ENCODE data around the gene ITPRID2. TPM values are rescaled to one million over a fixed set of nuclear protein-coding genes. Genes with fewer than 3 reads are reported as not detected.
"Not testable (repeated sequence)": the region's sequence is repeated elsewhere in the genome, so short reads cannot be mapped to it uniquely, and the experiment has no call there.

ITPRID2 gene
- total RNA-seq, 1 donor from 2014 or later = 119 TPM

DNA sequence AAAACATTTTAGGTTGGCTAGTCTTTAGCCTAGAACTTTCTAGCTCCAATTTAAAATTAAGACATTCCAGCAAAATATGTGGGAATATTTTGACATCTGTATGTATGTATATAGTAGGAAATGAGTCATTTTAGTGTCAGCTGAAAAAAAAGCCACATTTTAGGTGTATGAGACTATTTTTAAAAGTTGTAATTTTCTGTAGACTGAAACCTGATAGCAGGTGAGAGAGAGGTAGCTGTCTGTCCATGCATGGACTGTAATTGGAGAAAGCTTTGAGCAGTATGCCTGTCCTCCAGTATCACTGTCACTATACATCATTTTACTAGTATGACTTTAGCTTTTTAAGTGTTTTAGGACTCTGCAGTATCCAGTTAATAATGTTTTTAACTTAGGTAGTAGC is 68.0 kb downstream of the ITPRID2 start:
- no peak for DNase-seq (ENCODE audit: low spot score)

DNA sequence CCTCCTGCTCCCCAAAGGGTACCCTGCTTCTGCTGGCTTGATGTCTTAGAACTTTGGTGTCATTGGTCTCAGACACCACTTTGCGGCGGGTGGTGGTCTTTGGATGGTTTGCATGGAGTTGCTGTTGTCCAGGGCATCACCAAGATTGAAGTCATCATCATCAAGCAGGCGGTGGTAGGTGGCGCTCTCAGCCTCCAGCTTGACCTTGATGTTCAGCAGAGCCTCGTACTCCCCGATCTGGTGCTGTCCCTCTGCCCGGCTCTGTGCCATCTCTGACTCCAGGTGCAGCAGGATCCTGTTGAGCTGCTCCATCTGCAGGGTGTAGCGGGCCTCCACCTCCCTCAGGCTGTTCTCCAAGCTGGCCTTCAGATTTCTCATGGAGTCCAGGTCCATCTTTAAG is 69.6 kb downstream of the ITPRID2 start:
- DNase-seq (ENCODE audit: low spot score) = not testable (repeated sequence)

DNA sequence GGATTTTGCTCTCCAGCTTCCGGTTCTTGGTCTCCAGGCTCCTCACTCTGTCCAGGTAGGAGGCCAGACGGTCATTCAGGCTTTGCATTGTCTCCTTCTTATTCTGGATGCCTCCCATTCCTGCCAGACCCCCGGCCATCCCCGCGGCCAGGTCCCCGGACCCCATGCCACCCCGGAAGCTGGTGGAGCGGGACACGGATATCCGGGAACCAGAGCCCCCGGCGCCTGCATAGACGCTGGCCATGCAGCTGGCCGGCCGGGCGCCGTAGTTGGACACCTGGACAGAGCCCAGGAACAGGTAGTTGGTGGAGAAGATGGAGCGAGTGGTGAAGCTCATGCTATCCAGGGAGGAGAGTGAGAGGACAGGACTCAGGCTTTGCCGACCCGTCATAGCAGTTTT is 70.6 kb downstream of the ITPRID2 start:
- DNase-seq (ENCODE audit: low spot score) = no peak

DNA sequence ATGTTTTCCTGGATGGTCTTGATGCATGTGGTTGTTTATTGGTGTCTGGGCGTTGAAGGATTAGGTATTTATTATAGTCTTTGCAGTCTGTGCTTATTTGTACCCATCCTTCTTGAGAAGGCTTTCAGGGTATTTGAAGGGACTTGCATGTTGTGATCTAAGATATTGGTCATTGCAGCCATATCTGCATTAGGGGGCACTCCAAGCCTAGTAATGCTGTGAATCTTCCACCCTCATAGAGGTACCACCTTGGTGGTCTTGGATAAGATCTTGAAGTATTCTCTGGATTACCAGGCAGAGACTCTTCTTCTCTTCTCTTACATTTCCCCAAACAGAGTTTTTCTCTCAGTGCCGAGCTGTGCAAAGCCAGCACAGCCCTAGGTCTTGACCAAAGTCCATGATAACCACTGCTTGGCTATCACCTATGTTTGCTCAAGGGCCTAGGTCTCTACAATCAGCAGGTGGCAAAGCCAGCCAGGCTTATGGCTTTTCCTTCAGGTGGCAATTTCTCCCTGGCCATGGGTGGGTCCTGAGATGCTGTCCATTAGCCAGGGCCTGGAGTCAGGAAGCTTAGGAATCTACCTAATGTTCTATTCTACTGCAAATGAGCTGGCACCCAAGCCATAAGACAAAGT is 78.7 kb downstream of the ITPRID2 start:
- no peak for DNase-seq (ENCODE audit: low spot score)

DNA sequence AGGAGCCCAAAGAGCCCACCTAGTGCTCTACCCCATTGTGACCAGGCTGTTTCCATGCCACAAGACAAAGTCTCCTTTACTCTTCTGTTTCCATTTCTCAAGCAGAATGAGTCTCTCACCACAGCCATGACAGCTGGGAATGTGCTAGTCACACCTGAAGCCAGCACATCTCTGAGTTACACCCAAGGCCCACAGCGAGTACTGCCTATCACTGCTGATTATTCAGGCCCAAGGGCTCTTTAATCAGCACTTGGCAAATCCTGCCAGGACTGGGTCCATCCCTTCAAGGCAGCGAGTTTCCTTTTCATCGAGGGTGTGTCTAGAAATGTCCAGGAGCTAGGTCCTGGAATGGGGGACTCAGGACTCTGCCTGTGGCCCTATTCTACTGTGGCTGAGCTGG is 79.5 kb downstream of the ITPRID2 start:
- DNase-seq (ENCODE audit: low spot score) = no peak

DNA sequence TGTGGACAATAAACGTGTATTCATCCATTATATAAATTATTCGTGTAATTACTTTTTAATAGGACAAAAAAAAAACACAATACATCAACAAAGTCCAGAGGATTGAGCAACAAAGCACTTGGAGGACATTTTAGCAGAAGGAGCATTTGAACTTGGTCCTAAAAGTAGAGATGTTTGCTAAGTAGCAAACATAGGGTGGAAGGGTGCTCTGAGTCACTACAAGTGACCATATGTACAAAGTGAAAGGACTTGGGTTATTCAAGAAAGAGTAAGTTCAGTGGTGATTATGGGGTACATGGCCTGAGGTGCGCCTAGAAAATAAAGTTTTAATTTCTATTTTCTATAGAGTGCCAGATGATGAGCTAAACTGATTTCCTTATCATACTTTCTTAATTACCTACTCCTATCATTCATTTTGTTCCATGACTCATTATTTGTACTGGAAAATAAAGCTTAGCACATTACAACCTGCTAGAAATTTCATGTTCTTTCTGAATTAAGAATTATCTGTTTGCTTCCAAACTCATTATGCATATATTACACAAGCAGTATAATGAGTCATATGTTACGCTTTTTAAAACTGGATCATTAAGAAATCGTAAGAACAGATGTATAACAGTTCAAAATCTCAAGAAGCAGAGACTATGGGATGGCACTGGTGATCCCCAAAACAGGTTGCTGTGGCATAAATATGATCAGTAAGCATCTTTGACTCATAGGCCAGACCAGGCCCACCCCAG is 81.1 kb downstream of the ITPRID2 start:
- DNase-seq (ENCODE audit: low spot score) = no peak

DNA sequence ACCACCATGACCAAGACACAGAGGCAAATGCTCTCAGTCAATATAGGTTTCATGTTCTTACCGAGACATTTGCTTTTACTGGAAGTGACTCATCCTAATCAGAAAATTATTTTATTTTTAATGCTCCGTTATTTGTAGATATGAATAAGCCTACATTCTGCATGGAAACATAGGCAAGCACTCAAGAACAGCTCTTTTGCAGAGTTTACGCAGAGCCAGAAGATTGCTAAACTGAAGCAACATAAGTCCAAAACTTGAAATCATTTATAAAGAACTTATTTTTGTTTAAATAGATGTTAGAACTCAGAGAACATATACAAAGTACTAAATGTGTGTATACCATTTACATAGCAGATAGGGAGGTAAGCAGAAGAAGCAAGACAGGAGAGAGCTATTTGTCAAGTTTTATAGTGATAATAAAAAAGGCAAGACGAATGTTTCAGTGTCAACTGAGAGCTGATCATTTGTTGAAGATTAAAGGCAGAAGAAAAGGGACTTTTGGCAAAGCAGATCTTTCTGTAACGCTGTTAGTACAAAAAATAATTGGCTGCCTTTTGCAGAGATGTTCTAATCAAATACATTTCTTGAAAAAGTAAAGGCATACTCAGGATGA is 81.7 kb downstream of the ITPRID2 start:
- no peak for DNase-seq (ENCODE audit: low spot score)

DNA sequence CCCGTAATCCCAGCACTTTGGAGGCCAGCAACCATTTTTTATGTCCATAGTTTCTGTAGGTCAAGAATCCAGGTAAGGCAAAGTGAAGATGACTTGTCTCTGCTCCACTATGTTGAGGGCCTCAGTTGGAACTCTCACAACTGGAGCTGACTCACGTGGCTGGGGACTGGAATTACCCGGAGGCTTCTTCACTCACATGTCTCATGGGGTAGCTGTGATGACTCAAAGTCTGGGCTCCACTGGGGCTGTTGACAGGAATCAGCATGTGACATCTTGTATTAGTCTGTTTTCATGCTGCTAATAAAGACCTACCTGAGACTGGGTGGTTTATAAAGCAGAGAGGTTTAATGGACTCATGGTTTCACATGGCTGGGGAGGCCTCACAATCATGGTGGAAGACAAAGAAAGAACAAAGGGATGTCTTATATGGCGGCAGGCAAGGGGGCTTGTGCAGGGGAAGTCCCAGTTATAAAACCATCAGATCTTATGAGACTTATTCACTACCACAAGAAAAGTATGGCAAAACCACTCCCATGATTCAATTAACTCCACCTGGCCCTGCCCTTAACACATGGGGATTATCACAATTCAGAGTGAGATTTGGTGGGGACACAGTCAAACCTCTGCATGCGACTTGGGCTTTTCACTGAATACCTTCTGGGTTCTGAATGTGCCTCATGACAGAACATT is 86.3 kb downstream of the ITPRID2 start:
- DNase-seq (ENCODE audit: low spot score) = no peak

DNA sequence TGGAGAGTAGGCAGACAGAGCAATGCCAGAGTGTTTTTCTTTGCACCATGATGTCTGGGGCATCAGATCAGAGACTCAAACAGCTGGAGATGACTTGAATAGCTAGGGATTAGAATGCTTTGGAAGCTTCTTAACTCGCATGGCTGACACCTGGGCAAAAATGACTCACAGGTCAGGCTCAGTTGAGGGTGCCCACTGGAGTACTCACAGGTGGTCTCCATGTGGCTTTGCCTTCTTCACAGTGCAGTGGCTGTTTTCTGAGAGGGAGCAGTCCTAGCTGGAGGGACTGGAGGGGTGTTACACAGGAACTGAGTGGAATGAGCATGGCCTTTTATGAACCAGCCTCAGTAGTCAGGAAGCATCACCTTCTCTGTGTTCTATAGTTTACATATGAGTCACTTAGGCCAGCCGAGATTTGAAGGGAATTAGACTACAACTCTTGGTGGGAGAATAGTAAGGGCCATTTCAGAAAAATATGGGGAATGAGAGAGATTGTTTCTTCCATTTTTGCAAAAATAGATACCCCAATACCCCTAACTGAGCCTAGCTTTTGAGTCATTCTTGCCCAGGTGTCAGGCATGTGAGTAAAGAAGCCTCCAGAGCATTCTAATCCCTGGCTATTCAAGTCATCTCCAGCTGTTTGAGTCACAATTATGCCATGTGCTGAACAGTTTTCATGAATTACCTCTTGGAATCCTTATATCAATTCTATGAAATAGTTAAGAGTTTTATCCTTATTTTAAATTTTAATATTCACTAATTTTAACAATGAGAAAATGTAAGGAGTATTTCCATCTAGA is 87.0 kb downstream of the ITPRID2 start:
- no peak for DNase-seq (ENCODE audit: low spot score)

Other genes starting within 250 kb of the ITPRID2 start
- not detected for gene CERKL, start 234.6 kb upstream of the ITPRID2 start, total RNA-seq
- not detected for gene NEUROD1, start 211.2 kb upstream of the ITPRID2 start, total RNA-seq
- not detected for gene PPP1R1C, start 94.1 kb downstream of the ITPRID2 start, total RNA-seq